CD14-positive monocyte (primary cell): ENCODE data around the gene USP17L25. TPM values are rescaled to one million over a fixed set of nuclear protein-coding genes. Genes with fewer than 3 reads are reported as not detected.
"Not testable (repeated sequence)": the region's sequence is repeated elsewhere in the genome, so short reads cannot be mapped to it uniquely, and the experiment has no call there.

Experiments used
- DNase-seq, 3 donors: peaks; one replicate each; pipeline ENCODE4 v3.0.0-alpha.2; 2011 to 2022
- H2AFZ ChIP-seq: 2 replicates; pipeline ENCODE4 v1.6.0; 2012; ENCODE audit warnings: mild to moderate bottlenecking, low read depth, low read length, inconsistent platforms; ENCODE audit not compliant: insufficient read depth, poor library complexity, severe bottlenecking
- H3K27ac ChIP-seq, 2 donors: 1 replicate in 1 of 2; 2 replicates in 1 of 2; pipeline ENCODE4 v1.5.1; 2012 to 2013; ENCODE audit warnings: low read length in 2 of 2, control low read depth in 1 of 2, inconsistent platforms in 1 of 2, low read depth in 1 of 2, mild to moderate bottlenecking in 1 of 2
- H3K27me3 ChIP-seq, 2 donors: one replicate each; pipeline versions ENCODE4 v1.6.0 to v1.6.1; 2011 to 2013; ENCODE audit warnings: low read length in 2 of 2; ENCODE audit not compliant: control insufficient read depth in 2 of 2, insufficient read depth in 2 of 2
- H3K36me3 ChIP-seq, 2 donors: replicated peaks in 1 of 2; 1 replicate in 1 of 2; 2 replicates in 1 of 2; pipeline versions ENCODE4 v1.5.1 to v1.6.1; 2012 to 2013; ENCODE audit warnings: low read length in 2 of 2, control low read depth in 1 of 2, inconsistent platforms in 1 of 2, mild to moderate bottlenecking in 1 of 2; ENCODE audit not compliant: insufficient read depth in 2 of 2, control insufficient read depth in 1 of 2
- H3K4me1 ChIP-seq, 2 donors: 1 replicate in 1 of 2; 2 replicates in 1 of 2; pipeline versions ENCODE4 v1.5.1 to v1.6.1; 2012 to 2013; ENCODE audit warnings: low read length in 2 of 2, control low read depth in 1 of 2, inconsistent platforms in 1 of 2, mild to moderate bottlenecking in 1 of 2, moderate library complexity in 1 of 2; ENCODE audit not compliant: insufficient read depth in 2 of 2, control insufficient read depth in 1 of 2
- H3K4me2 ChIP-seq: replicated peaks from 2 replicates; pipeline ENCODE3; 2012; ENCODE audit warnings: low read length, moderate library complexity, mild to moderate bottlenecking; ENCODE audit not compliant: poor library complexity, severe bottlenecking; ENCODE audit errors: extremely low read depth
- H3K4me3 ChIP-seq, 3 experiments: fragments of 200-600 bp in 1 of 3; sonication (generic) in 1 of 3; replicated peaks in 1 of 3; 1 replicate in 2 of 3; 2 replicates in 1 of 3; pipeline ENCODE4 v1.5.1; 2011 to 2013; ENCODE audit warnings: low read length in 3 of 3, mild to moderate bottlenecking in 3 of 3, control low read depth in 2 of 3, low read depth in 2 of 3, inconsistent platforms in 1 of 3, moderate library complexity in 1 of 3
- H3K79me2 ChIP-seq: 2 replicates; pipeline ENCODE4 v1.6.0; 2012; ENCODE audit warnings: mild to moderate bottlenecking, control low read depth, inconsistent platforms, low read length, moderate library complexity; ENCODE audit not compliant: insufficient read depth
- H3K9ac ChIP-seq: 2 replicates; pipeline ENCODE4 v1.6.0; 2017; ENCODE audit warnings: low read length, mild to moderate bottlenecking; ENCODE audit not compliant: insufficient read depth, poor library complexity, severe bottlenecking
- H3K9me3 ChIP-seq, 2 donors: replicated peaks in 1 of 2; 1 replicate in 1 of 2; 2 replicates in 1 of 2; pipeline versions ENCODE4 v1.5.1 to v1.6.1; 2012 to 2013; ENCODE audit warnings: low read length in 2 of 2, control low read depth in 1 of 2; ENCODE audit not compliant: control insufficient read depth in 1 of 2, insufficient read depth in 1 of 2
- H4K20me1 ChIP-seq: 2 replicates; pipeline ENCODE4 v1.6.0; 2012; ENCODE audit warnings: mild to moderate bottlenecking, low read length, control low read depth, moderate library complexity; ENCODE audit not compliant: insufficient read depth
- H3K27ac Mint-ChIP-seq, 7 donors: one replicate each; pipeline ENCODE4 v1.8.0; 2020; ENCODE audit warnings: mild to moderate bottlenecking in 7 of 7, mixed read lengths in 7 of 7, moderate library complexity in 6 of 7, inconsistent platforms in 2 of 7
- H3K27me3 Mint-ChIP-seq, 3 donors: one replicate each; pipeline ENCODE4 v1.8.0; 2021 to 2022; ENCODE audit warnings: low read depth in 3 of 3, mild to moderate bottlenecking in 3 of 3, mixed read lengths in 3 of 3, moderate library complexity in 3 of 3, inconsistent platforms in 1 of 3
- H3K36me3 Mint-ChIP-seq, 2 donors: one replicate each; pipeline ENCODE4 v1.8.0; 2020; ENCODE audit warnings: mixed read lengths in 2 of 2, inconsistent platforms in 1 of 2, mild to moderate bottlenecking in 1 of 2
- H3K4me1 Mint-ChIP-seq: one replicate; pipeline ENCODE4 v1.8.0; 2020; ENCODE audit warnings: mild to moderate bottlenecking, mixed read lengths
- H3K4me3 Mint-ChIP-seq, 2 donors: one replicate each; pipeline ENCODE4 v1.8.0; 2020; ENCODE audit warnings: mild to moderate bottlenecking in 2 of 2, mixed read lengths in 2 of 2, moderate library complexity in 1 of 2
- H3K9me3 Mint-ChIP-seq, 7 donors: one replicate each; pipeline ENCODE4 v1.8.0; 2020 to 2022; ENCODE audit warnings: mixed read lengths in 7 of 7, mild to moderate bottlenecking in 6 of 7, moderate library complexity in 6 of 7, inconsistent platforms in 2 of 7
- WGBS: methylation state at CpG from one replicate; pipeline ENCODE4 v1.1.5; 2013; ENCODE audit warnings: missing lambda C conversion rate; ENCODE audit not compliant: insufficient coverage; 5-methylcytosine and 5-hydroxymethylcytosine counted together
- intact Hi-C, 2 donors: fragments of 100-400 bp; cut with micrococcal nuclease; formaldehyde crosslinking; loops; one replicate each; pipeline versions ENCODE4 v1.15.0 to v1.15.1; 2023
- polyA plus RNA-seq, 3 donors: library from polyadenylated mRNA; depleted of rRNA in 1 of 3; unstranded in 2 of 3; stranded (reverse) in 1 of 3; fragments of 300-500 nt in 2 of 3; fragments of >200 nt in 1 of 3; fragmentation: Illumina TruSeq in 2 of 3; gene quantifications; 1 replicate in 2 of 3; 2 replicates in 1 of 3; pipeline ENCODE4 v1.2.3, GENCODE V29; 2012 to 2021

Gene USP17L25
- polyA plus RNA-seq, 3 donors: not detected

DNA sequence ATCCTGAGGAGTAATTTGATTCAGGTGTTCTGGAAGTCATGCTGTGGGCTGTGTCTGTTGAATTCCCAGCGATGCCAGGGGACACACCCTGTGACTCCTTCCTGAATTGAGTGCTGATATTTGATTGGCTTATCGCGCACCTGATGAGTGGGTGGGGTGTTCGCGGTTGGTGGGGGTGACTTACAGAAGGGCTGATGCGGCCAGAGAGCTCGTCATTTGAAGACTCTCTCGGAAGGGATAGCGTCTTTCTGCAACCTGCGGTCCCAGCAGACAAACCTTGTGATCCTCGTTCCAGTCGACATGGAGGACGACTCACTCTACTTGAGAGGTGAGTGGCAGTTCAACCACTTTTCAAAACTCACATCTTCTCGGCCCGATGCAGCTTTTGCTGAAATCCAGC is 9.4 kb downstream of the USP17L25 start, which contains the start of gene USP17L5:
USP17L5 (plus strand) TSS at position 301 of the 400 bp plus-strand sequence; CDS start at position 301, 0 bp downstream.
- intact Hi-C loops, H3K4me1 Mint-ChIP-seq, DNase-seq, H2AFZ ChIP-seq, H3K9me3 ChIP-seq, H3K36me3 Mint-ChIP-seq, H3K36me3 ChIP-seq, H3K27me3 ChIP-seq, H3K4me1 ChIP-seq, H3K27ac ChIP-seq, H3K4me3 ChIP-seq, H3K4me3 Mint-ChIP-seq, H3K27me3 Mint-ChIP-seq, H3K9ac ChIP-seq, H3K9me3 Mint-ChIP-seq, H4K20me1 ChIP-seq, H3K27ac Mint-ChIP-seq, H3K79me2 ChIP-seq, H3K4me2 ChIP-seq: not testable (repeated sequence)
- no CpG with 5 or more reads among the region's 15 CpGs for WGBS

DNA sequence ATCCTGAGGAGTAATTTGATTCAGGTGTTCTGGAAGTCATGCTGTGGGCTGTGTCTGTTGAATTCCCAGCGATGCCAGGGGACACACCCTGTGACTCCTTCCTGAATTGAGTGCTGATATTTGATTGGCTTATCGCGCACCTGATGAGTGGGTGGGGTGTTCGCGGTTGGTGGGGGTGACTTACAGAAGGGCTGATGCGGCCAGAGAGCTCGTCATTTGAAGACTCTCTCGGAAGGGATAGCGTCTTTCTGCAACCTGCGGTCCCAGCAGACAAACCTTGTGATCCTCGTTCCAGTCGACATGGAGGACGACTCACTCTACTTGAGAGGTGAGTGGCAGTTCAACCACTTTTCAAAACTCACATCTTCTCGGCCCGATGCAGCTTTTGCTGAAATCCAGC is 14.1 kb downstream of the USP17L25 start, which contains the start of gene USP17L27:
USP17L27 (plus strand) TSS at position 301 of the 400 bp plus-strand sequence; CDS start at position 301, 0 bp downstream.
- H3K27me3 Mint-ChIP-seq, DNase-seq, H3K4me3 Mint-ChIP-seq, H3K27ac ChIP-seq, H3K9me3 Mint-ChIP-seq, H3K4me2 ChIP-seq, H3K9me3 ChIP-seq, H3K4me3 ChIP-seq, H4K20me1 ChIP-seq, H3K27ac Mint-ChIP-seq, H3K36me3 Mint-ChIP-seq, H3K27me3 ChIP-seq, intact Hi-C loops, H3K36me3 ChIP-seq, H3K9ac ChIP-seq, H3K4me1 ChIP-seq, H3K4me1 Mint-ChIP-seq, H2AFZ ChIP-seq, H3K79me2 ChIP-seq: not testable (repeated sequence)
- no CpG with 5 or more reads among the region's 15 CpGs for WGBS

DNA sequence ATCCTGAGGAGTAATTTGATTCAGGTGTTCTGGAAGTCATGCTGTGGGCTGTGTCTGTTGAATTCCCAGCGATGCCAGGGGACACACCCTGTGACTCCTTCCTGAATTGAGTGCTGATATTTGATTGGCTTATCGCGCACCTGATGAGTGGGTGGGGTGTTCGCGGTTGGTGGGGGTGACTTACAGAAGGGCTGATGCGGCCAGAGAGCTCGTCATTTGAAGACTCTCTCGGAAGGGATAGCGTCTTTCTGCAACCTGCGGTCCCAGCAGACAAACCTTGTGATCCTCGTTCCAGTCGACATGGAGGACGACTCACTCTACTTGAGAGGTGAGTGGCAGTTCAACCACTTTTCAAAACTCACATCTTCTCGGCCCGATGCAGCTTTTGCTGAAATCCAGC is 18.9 kb downstream of the USP17L25 start, which contains the start of gene USP17L28:
USP17L28 (plus strand) TSS at position 301 of the 400 bp plus-strand sequence; CDS start at position 301, 0 bp downstream.
- H3K9me3 ChIP-seq, H2AFZ ChIP-seq, H3K27me3 ChIP-seq, H3K9ac ChIP-seq, H3K36me3 Mint-ChIP-seq, H3K4me2 ChIP-seq, H3K4me3 Mint-ChIP-seq, H3K27ac ChIP-seq, DNase-seq, H3K4me1 Mint-ChIP-seq, H3K27me3 Mint-ChIP-seq, H3K36me3 ChIP-seq, H3K9me3 Mint-ChIP-seq, H3K4me1 ChIP-seq, H3K79me2 ChIP-seq, H3K27ac Mint-ChIP-seq, intact Hi-C loops, H4K20me1 ChIP-seq, H3K4me3 ChIP-seq: not testable (repeated sequence)
- no CpG with 5 or more reads among the region's 15 CpGs for WGBS

DNA sequence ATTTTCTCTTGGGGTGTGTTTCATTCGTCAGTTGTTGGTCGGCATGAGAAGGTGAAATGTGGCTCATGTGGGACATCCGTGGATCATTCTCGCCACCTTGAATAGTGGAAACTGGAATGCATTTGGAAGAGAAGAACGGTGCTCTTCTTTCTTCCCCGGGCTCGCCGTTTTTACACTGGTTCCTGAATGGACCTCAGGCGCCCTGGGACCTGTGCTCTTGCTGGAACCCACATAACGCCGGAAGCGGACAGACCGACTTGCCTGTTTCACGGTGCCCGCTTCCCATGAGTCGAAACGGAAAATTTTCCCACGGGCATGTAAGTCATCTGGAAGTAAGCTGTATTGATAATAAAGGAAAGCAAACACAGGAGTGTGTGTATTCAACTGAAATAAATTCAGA is 21.2 kb downstream of the USP17L25 start:
- H3K27me3 ChIP-seq, H3K27ac ChIP-seq, H3K27me3 Mint-ChIP-seq, H3K9ac ChIP-seq, H2AFZ ChIP-seq, H3K4me1 ChIP-seq, intact Hi-C loops, H3K4me3 Mint-ChIP-seq, DNase-seq, H3K4me1 Mint-ChIP-seq, H4K20me1 ChIP-seq, H3K9me3 ChIP-seq, H3K4me2 ChIP-seq, H3K36me3 Mint-ChIP-seq, H3K9me3 Mint-ChIP-seq, H3K79me2 ChIP-seq, H3K27ac Mint-ChIP-seq, H3K4me3 ChIP-seq, H3K36me3 ChIP-seq: not testable (repeated sequence)
- WGBS: 97% methylated on average over 7 of the region's 18 CpGs
